HepG2 (cell line): ENCODE data around the gene OR52H1. TPM values are rescaled to one million over a fixed set of nuclear protein-coding genes. Genes with fewer than 3 reads are reported as not detected.

Experiments
- ATAC-seq: fragments of 200-7000 bp; cut with Tn5 transposase; 3 replicates; pipeline ENCODE4 v1.9.1; 2020; ENCODE audit warnings: mild to moderate bottlenecking, moderate library complexity
- BruUV-seq: library from RNA; stranded (reverse); fragments of 400-500 nt; replicated peaks from 2 replicates; lab custom pipeline; 2021; lab: Mats Ljungman, UMichigan
- CTCF ChIA-PET: fragments of 300-600 bp; formaldehyde crosslinking; extraction: SDS; loops from one replicate; lab custom pipeline; 2021; ENCODE audit warnings: low total read pairs, inconsistent platforms, low intra/inter-chr PET ratio; lab: Yijun Ruan, JAX
- POLR2A ChIA-PET: fragments of 350-600 bp; sonication (Branson Sonifier 250); formaldehyde crosslinking; loops from one replicate; lab custom pipeline; 2020; ENCODE audit warnings: antibody characterized with exemption, inconsistent platforms; lab: Yijun Ruan, JAX
- DNase-seq: peaks from one replicate; pipeline ENCODE4 v3.0.0-alpha.2; 2015; ENCODE audit warnings: low spot score
- FAIRE-seq: peaks from 3 replicates; lab custom pipeline; 2011; peaks lifted over from hg19 to GRCh38; lab: Jason Lieb, UNC
- H2AFZ ChIP-seq: one replicate; pipeline ENCODE4 v1.6.1; 2011; ENCODE audit warnings: low read length, inconsistent platforms
- H3K27ac ChIP-seq: fragments of 300-600 bp; 3 replicates; pipeline ENCODE4 v1.8.0; 2011; ENCODE audit warnings: mixed run types, mild to moderate bottlenecking, mixed read lengths, low read length, inconsistent platforms; ENCODE audit not compliant: insufficient read depth; ENCODE audit errors: extremely low read length
- H3K27me3 ChIP-seq, 2 experiments: fragments of 200-600 bp in 1 of 2; 2 replicates in 1 of 2; 3 replicates in 1 of 2; pipeline versions ENCODE4 v1.6.0 to v1.8.0; 2011; ENCODE audit warnings: low read length in 2 of 2, mild to moderate bottlenecking in 2 of 2, moderate library complexity in 2 of 2, inconsistent platforms in 1 of 2; ENCODE audit not compliant: insufficient read depth in 2 of 2, control insufficient read depth in 1 of 2
- H3K36me3 ChIP-seq, 2 experiments: fragments of 200-600 bp in 1 of 2; replicated peaks in 1 of 2; 2 replicates in 1 of 2; 3 replicates in 1 of 2; pipeline versions ENCODE4 v1.5.1 to v1.8.0; 2011; ENCODE audit warnings: low read length in 2 of 2, inconsistent platforms in 1 of 2; ENCODE audit not compliant: insufficient read depth in 2 of 2, control insufficient read depth in 1 of 2
- H3K4me1 ChIP-seq: 2 replicates; pipeline ENCODE4 v1.5.1; 2012; ENCODE audit warnings: low read length, inconsistent platforms; ENCODE audit not compliant: insufficient read depth
- H3K4me2 ChIP-seq: 2 replicates; pipeline ENCODE4 v1.6.0; 2011; ENCODE audit warnings: low read depth, low read length, inconsistent platforms
- H3K4me3 ChIP-seq, 3 experiments: fragments of 200-600 bp in 1 of 3; sonication (generic), shearing (Covaris generic) in 1 of 3; replicated peaks in 1 of 3; 2 replicates each; pipeline ENCODE4 v1.5.1; 2011 to 2016; ENCODE audit warnings: low read length in 3 of 3, inconsistent platforms in 2 of 3, low read depth in 2 of 3, mild to moderate bottlenecking in 2 of 3, control low read depth in 1 of 3, mixed read lengths in 1 of 3; ENCODE audit not compliant: insufficient read depth in 1 of 3
- H3K79me2 ChIP-seq: one replicate; pipeline ENCODE4 v1.6.1; 2011; ENCODE audit warnings: low read length, inconsistent platforms; ENCODE audit not compliant: insufficient read depth
- H3K9ac ChIP-seq: 2 replicates; pipeline ENCODE4 v1.6.0; 2011; ENCODE audit warnings: mild to moderate bottlenecking, low read depth, low read length, inconsistent platforms; ENCODE audit not compliant: insufficient read depth
- H3K9me3 ChIP-seq: 2 replicates; pipeline ENCODE4 v1.5.1; 2012; ENCODE audit warnings: mild to moderate bottlenecking, low read length
- H4K20me1 ChIP-seq: 2 replicates; pipeline ENCODE4 v1.6.0; 2011; ENCODE audit warnings: inconsistent platforms, mild to moderate bottlenecking, low read length, moderate library complexity; ENCODE audit not compliant: insufficient read depth
- FOXC1 ChIP-seq: sonication (generic); formaldehyde crosslinking; IDR thresholded peaks from 2 replicates; pipeline ENCODE4 v1.8.0; 2022; ENCODE audit warnings: mild to moderate bottlenecking, missing genetic modification reagents, borderline replicate concordance
- GPN1 ChIP-seq: sonication (generic); formaldehyde crosslinking; IDR thresholded peaks from 2 replicates; pipeline ENCODE4 v1.5.1; 2020; ENCODE audit warnings: missing genetic modification reagents, borderline replicate concordance
- GRHL1 ChIP-seq: sonication (generic); formaldehyde crosslinking; conservative IDR thresholded peaks from 2 replicates; pipeline ENCODE4 v1.8.0; 2022; ENCODE audit warnings: missing genetic modification reagents
- IKZF5 ChIP-seq: IDR thresholded peaks from 2 replicates; pipeline ENCODE4 v1.6.1; 2018; ENCODE audit warnings: missing genetic modification reagents, mild to moderate bottlenecking, missing compliant biosample characterization
- KDM1A ChIP-seq: IDR thresholded peaks from 2 replicates; pipeline ENCODE4 v1.6.1; 2016; ENCODE audit warnings: missing compliant biosample characterization
- PITX1 ChIP-seq: sonication (generic); formaldehyde crosslinking; IDR thresholded peaks from 2 replicates; pipeline ENCODE4 v1.5.1; 2020; ENCODE audit warnings: mild to moderate bottlenecking, missing genetic modification reagents
- SNAPC2 ChIP-seq: sonication (generic); formaldehyde crosslinking; IDR thresholded peaks from 2 replicates; pipeline ENCODE4 v1.8.1; 2022; ENCODE audit warnings: mild to moderate bottlenecking, missing genetic modification reagents
- TAF15 ChIP-seq: fragments of 200-400 bp; formaldehyde crosslinking; IDR thresholded peaks from one replicate; pipeline ENCODE4 v1.6.1; 2018; ENCODE audit warnings: mild to moderate bottlenecking, low read depth, low read length; ENCODE audit not compliant: poor library complexity, severe bottlenecking
- TOPORS ChIP-seq: sonication (generic); formaldehyde crosslinking; IDR thresholded peaks from 2 replicates; pipeline ENCODE4 v1.8.0; 2023; ENCODE audit warnings: mild to moderate bottlenecking, missing genetic modification reagents
- ZBTB1 ChIP-seq: sonication (generic); formaldehyde crosslinking; IDR thresholded peaks from 2 replicates; pipeline ENCODE4 v1.4.0; 2020; ENCODE audit warnings: missing genetic modification reagents, borderline replicate concordance
- ZFP62 ChIP-seq: sonication (generic); formaldehyde crosslinking; IDR thresholded peaks from 2 replicates; pipeline ENCODE4 v1.4.0; 2020; ENCODE audit warnings: missing genetic modification reagents
- ZNF251 ChIP-seq: sonication (generic); formaldehyde crosslinking; IDR thresholded peaks from 2 replicates; pipeline ENCODE4 v1.9.0; 2021; ENCODE audit warnings: mild to moderate bottlenecking, missing genetic modification reagents
- ZNF558 ChIP-seq: sonication (generic); formaldehyde crosslinking; IDR thresholded peaks from 2 replicates; pipeline ENCODE4 v1.9.0; 2022; ENCODE audit warnings: mild to moderate bottlenecking, missing genetic modification reagents, borderline replicate concordance
- ZNF724P ChIP-seq: sonication (generic); formaldehyde crosslinking; IDR thresholded peaks from 2 replicates; pipeline ENCODE4 v1.8.0; 2022; ENCODE audit warnings: missing genetic modification reagents, borderline replicate concordance
- WGBS: methylation state at CpG from one replicate; pipeline ENCODE4 v1.1.6; 2017; ENCODE audit warnings: low lambda C conversion rate; 5-methylcytosine and 5-hydroxymethylcytosine counted together
- in situ Hi-C: cut with HindIII; loops from 2 replicates; pipeline ENCODE4 v1.10.0; 2017; ENCODE audit warnings: low pct_unique_long_range_greater_than_20kb; ENCODE audit not compliant: extremely low pct_ligation_motif_present
- intact Hi-C: fragments of 100-400 bp; cut with micrococcal nuclease; formaldehyde crosslinking; loops from one replicate; pipeline ENCODE4 v1.10.0; 2022; ENCODE audit not compliant: unreplicated experiment
- polyA plus RNA-seq, 8 experiments: library from polyadenylated mRNA; depleted of rRNA in 3 of 8; stranded (reverse) in 7 of 8; unstranded in 1 of 8; fragments of >200 nt; fragmentation: Illumina TruSeq in 4 of 8; extraction: Trizol in 4 of 8; gene quantifications; 2 replicates each; pipeline versions ENCODE4 v1.2.1 to v1.2.3, GENCODE V29; 2011 to 2016; ENCODE audit warnings: low read depth in 4 of 8, missing spikeins in 1 of 8, mixed read lengths in 1 of 8; ENCODE audit not compliant: insufficient read depth in 1 of 8
- total RNA-seq, 5 experiments: library from RNA; depleted of rRNA; stranded (reverse); fragments of >200 nt; fragmentation: Illumina TruSeq; extraction: Trizol; gene quantifications; 2 replicates each; pipeline ENCODE4 v1.2.3, GENCODE V29; 2016; ENCODE audit warnings: low read depth in 1 of 5

The OR52H1 gene
- total and polyA plus RNA-seq, 2 of the 13 experiments (the other 11 are each of a cell fraction or from before 2014, with no cell fraction given), result not detected

- H3K27ac ChIP-seq, result no peak overlapping the region
- no peaks in the 10 kb centered on the region for H3K9me3 ChIP-seq
- no peak overlapping the region for H2AFZ ChIP-seq
- no peaks in the 10 kb centered on the region for H4K20me1 ChIP-seq
- intact Hi-C loops, result no loop called here
- in situ Hi-C loops, result no loop called here
- no peaks in the 10 kb centered on the region for H3K36me3 ChIP-seq
- no peak overlapping the region for H3K9ac ChIP-seq
- DNase-seq (no peak), FAIRE-seq (no peak), ATAC-seq (no peak)
- no peaks in the 10 kb centered on the region for H3K27me3 ChIP-seq
- no peak overlapping the region for H3K4me3 ChIP-seq
- no TSS peak for BruUV-seq
- no peak for TF ChIP-seq IKZF5 (CRISPR knock-in tag)
- TF ChIP-seq TAF15, result no peak
- no peak for TF ChIP-seq TOPORS (CRISPR knock-in tag)
- no peak for TF ChIP-seq PITX1 (CRISPR knock-in tag)
- no peak for TF ChIP-seq SNAPC2
- TF ChIP-seq GPN1 (CRISPR knock-in tag), result no peak
- TF ChIP-seq ZNF558 (CRISPR knock-in tag), result no peak
- TF ChIP-seq KDM1A (CRISPR knock-in tag), result no peak
- no peak for TF ChIP-seq ZNF724P (CRISPR knock-in tag)
- no peak for TF ChIP-seq ZBTB1
- no peak for TF ChIP-seq GRHL1 (CRISPR knock-in tag)
- TF ChIP-seq ZNF251, result no peak
- TF ChIP-seq FOXC1 (CRISPR knock-in tag), result no peak
- no peak for TF ChIP-seq ZFP62 (CRISPR knock-in tag)
- no peaks in the 10 kb centered on the region for H3K4me1 ChIP-seq
- H3K79me2 ChIP-seq, result no peaks in the 10 kb centered on the region
- ChIA-PET CTCF (no interaction called here), POLR2A (no interaction called here)
- 0% methylated on average over 1 of the region's 1 CpG for WGBS
- H3K4me2 ChIP-seq, result no peak overlapping the region
Measured at GRCh38 chr11:5593146-5593545, 44.8 kb upstream of the OR52H1 start.
